ENCODE measurements around the gene BANF2. TPM values are rescaled to one million over a fixed set of nuclear protein-coding genes. Genes with fewer than 3 reads are reported as not detected.
"Not testable (repeated sequence)": the region's sequence is repeated elsewhere in the genome, so short reads cannot be mapped to it uniquely, and the experiment has no call there.

Gene BANF2
- polyA plus RNA-seq, 4 donors: 0.31 TPM; not detected in 3

DNA sequence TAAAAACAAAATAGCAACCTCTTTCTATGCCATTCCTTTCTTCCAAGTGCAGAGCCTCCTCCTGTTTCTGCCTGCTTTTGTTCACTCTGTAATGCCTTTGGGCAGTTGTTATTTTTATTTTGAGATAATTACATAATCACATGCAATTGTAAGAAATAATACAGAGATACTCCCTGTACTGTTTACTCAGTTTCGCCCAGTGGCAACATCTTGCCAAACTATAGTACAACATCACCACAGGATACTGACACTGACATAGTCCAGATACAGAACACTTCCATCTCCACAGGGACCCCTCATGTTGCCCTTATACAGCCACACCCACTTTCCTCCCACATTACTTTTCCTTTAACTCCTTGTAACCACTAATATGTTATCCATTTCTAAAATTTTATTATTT, 59.7 kb downstream of the BANF2 start:
- DNase-seq (ENCODE audit: low read depth in 4 of 4, low spot score in 2 of 4): no peak

DNA sequence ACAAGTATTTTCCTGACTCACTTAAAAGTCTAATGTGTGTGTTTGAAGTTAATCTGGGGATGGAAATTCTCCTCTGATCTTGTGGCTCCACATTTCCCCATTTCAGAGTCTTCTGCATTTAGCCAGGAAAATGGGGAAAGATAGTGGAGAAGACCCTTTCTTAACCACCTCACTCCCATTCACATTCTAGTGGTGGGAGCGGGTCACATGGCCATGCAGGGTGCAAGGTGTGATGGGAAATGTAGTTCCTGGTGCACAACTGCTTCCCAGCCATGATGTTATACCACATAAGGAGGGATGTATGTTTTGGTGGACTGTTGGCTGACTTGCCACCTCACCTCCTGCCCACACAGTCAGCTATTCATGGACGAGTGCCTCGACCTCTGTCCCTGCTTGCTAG, 61.8 kb downstream of the BANF2 start:
- no peak for DNase-seq (ENCODE audit: low read depth in 4 of 4, low spot score in 2 of 4)

GRCh38 chr20:17762243-17762872, 62.6 kb downstream of the BANF2 start:
- no peak for DNase-seq (ENCODE audit: low read depth in 4 of 4, low spot score in 2 of 4)

GRCh38 chr20:17762873-17763557, 63.2 kb downstream of the BANF2 start:
- no peak for DNase-seq (ENCODE audit: low read depth in 4 of 4, low spot score in 2 of 4)

DNA sequence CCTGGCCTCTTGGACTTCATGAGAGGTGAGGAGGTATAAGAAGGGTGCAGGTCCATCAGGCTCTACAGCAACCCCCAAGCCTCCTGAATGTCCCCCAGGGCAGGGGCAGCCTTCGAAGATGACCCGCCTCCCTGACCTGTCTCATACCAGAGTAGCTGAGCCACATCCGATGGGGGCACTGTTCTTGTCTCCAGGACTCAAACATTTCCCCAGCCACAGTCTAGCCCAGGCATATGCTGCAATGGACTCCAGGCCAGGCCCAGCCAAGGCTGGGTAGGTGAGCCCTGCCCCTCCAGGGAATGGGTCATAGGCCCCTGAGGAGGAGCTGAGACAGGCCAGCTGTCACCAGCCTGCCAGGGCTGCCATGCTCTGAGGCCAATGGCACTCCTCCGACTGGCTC, 65.3 kb downstream of the BANF2 start:
- no peak for DNase-seq (ENCODE audit: low read depth in 4 of 4, low spot score in 2 of 4)

- DNase-seq (ENCODE audit: low read depth in 4 of 4, low spot score in 2 of 4): no peak
Measured at GRCh38 chr20:17765584-17765983, 65.8 kb downstream of the BANF2 start.

DNA sequence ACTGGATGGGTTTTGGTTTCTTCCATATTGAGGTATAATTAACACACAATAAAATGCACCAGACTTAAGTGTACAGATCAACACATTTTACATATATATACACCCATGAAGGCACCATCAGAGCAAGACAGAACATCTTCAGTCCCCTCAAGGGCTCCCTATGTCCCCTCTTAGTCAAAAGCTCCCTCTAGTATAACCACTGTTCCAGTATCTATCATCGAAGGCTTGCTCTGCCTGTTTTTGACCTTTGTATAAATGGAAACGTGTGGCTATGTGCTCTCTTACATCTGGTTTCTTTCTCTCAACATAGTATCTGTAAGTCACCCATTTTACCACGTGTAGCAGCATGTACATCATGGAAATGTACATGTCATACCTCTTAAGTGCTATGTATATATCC, 66.5 kb downstream of the BANF2 start:
- DNase-seq (ENCODE audit: low read depth in 4 of 4, low spot score in 2 of 4): no peak

GRCh38 chr20:17767624-17768023, 67.9 kb downstream of the BANF2 start:
- no peak for DNase-seq (ENCODE audit: low read depth in 4 of 4, low spot score in 2 of 4)

DNA sequence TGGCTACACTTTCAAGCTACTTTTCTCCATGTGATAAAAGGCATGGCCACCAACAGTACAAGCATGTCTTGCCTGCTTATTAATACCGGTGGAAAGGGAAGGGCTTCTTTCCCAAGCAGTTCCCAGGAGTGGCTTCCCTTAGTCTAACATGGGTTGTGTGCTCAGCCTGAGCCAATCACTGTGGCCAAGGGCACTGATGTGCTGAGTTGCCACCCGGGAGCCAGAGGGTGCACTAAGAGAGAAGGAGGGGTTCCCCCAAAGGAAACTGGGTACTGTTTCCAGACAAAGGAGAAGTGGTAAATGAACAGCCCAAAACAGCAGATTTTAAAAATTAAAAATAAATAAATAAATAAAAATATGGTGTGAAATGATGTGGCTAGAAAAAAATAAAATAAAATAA, 68.5 kb downstream of the BANF2 start:
- no peak for DNase-seq (ENCODE audit: low read depth in 4 of 4, low spot score in 2 of 4)

GRCh38 chr20:17769716-17770115, 70.0 kb downstream of the BANF2 start:
- DNase-seq (ENCODE audit: low read depth in 4 of 4, low spot score in 2 of 4): not testable (repeated sequence)

DNA sequence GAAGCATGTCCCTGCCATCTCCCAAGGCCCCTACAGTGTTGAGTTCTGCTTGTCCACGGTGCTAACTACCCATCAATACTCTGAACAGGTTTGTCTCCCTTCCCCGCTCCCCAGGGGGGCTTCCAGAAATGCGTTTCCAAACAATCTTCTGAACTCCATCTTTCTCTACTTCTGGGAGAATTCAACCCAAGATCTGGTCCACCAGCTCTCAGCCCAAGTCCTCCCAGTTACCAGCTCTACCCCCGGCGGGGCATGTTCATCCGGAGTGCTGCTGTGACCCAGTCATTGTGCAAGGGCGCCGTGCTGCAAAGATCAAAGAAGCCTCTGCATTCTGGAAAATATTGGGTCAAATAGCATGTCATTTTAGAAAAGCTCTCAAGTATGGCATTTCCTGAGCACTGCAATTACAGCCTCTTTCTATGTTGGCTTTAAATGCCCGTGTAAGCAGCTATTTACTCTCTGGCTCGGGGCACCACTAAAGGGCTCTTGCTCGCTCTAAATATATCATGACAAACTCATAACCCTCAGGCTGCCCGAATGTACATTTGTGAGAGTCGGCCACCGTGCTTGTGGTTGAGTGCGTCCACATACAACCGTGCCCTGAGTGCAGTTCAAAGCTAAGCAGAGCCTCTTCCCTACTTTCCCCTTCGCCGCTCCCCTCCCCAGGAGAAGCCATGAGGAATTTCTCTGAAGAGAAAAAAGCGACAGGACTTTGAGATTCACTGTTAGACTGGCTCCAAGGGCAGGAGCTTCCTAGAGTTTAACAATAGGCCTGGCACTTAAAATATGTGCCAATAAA, 71.6 kb downstream of the BANF2 start:
- DNase-seq (ENCODE audit: low read depth in 4 of 4, low spot score in 2 of 4): peak in 1 of 4 donors; percentile 43

DNA sequence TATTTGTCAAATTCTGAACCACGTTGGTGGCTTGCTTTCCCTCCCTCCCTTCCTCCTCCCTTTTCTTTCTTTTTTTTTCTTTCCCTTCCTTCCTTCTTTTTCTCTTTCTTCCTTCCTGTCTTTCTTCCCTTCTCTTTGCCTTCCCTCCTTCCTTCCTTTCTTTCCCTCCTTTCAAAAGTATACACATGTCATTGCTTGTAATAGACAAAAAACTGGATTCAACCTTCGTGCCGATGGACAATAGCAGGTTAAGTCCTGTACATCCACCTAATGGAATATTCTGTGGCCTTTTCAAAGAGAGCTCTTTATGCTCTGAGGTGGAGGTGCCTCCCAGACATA, 72.2 kb downstream of the BANF2 start:
- no peak for DNase-seq (ENCODE audit: low read depth in 4 of 4, low spot score in 2 of 4)

- no peak for DNase-seq (ENCODE audit: low read depth in 4 of 4, low spot score in 2 of 4)
Measured at GRCh38 chr20:17773619-17774018, 73.9 kb downstream of the BANF2 start.

DNA sequence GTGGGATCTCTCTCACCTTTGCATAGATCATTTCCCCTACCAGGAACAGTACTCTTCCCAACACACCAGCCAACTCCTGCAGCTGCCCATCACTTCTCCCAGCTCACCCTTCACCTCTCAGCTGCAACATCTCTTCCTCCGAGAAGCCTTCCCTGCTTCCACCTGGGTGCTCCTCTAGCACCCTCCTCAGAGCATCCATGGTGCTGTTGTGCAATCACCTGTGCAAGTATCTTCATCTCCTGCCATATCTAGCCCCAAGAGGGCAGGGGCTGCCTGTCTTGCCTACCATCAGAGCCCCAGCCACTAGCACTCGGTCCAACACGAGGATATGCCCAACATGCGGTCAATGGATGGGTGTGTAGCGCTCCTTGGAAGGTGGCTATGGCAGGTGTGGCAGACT, 75.8 kb downstream of the BANF2 start:
- no peak for DNase-seq (ENCODE audit: low read depth in 4 of 4, low spot score in 2 of 4)

GRCh38 chr20:17776551-17776950, 76.8 kb downstream of the BANF2 start:
- no peak for DNase-seq (ENCODE audit: low read depth in 4 of 4, low spot score in 2 of 4)

GRCh38 chr20:17779011-17779410, 79.2 kb downstream of the BANF2 start:
- not testable (repeated sequence) for DNase-seq (ENCODE audit: low read depth in 4 of 4, low spot score in 2 of 4)

GRCh38 chr20:17782768-17783167, 83.0 kb downstream of the BANF2 start:
- DNase-seq (ENCODE audit: low read depth in 4 of 4, low spot score in 2 of 4): no peak

DNA sequence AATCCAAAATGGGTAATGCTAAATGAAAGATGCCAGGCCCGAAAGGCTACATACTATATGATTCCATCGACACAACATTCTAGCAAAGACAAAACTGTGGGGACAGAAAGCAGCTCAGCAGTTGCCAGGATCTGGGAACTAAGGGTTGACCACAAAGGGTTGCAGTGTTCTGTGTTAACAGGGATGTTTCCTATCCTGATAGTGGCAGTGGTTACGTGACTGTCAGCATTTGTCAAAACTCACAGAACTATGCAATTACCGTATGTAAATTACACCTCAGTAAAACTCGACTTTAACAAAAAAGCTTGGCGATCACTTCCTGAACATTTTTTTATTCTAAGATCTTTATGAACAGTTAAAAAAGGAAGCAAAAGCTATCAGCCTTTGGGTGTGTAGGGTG, 83.9 kb downstream of the BANF2 start:
- no peak for DNase-seq (ENCODE audit: low read depth in 4 of 4, low spot score in 2 of 4)

GRCh38 chr20:17785007-17785406, 85.2 kb downstream of the BANF2 start:
- no peak for DNase-seq (ENCODE audit: low read depth in 4 of 4, low spot score in 2 of 4)
